NCI-H748 treated with DMSO at 0.1 percent for 48 hours (cell line): ENCODE results near the gene RGS6.

Experiments
- DNase-seq: peaks from one replicate; lab custom pipeline; 2025; lab: John Stamatoyannopoulos, UW

Gene RGS6

DNA sequence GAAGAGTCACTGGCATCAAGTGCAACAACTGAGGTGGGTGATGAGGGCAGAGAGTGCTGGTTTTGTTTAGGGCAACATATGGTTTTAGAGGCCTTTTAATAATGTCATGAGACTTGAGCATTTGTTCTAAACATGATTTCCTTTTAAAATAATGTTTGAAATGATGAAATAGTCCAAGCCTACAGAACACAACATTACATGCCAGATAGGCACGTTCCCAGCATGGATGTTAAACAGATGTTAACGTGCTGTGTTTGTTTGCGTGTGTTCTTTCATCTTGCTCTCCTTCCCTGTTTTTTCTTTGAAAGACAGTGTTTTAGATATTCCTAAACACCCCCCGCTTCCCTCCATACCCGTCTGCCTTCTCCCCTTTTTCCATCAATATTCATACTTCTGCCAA lies 82.3 kb downstream of the RGS6 start:
- DNase-seq, result no peak

DNA sequence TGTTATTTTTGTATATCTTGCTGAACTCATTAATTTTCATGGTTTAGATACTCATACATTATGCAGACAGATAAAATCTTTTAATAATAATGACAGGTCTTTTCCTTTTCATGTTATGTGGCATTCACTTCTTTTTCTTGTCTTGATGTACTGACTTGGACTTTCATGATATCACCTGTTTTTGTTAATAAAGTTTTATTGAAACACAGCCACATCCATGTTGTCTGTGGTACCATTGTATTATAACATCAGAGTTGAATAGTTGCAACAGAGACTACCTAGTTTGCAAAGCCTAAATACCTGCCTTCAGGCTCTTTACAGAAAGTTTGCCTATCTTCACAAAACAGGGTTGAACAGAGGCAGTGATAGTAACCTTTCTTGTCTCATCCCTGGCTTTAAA lies 85.1 kb downstream of the RGS6 start:
- DNase-seq, result no peak

DNA sequence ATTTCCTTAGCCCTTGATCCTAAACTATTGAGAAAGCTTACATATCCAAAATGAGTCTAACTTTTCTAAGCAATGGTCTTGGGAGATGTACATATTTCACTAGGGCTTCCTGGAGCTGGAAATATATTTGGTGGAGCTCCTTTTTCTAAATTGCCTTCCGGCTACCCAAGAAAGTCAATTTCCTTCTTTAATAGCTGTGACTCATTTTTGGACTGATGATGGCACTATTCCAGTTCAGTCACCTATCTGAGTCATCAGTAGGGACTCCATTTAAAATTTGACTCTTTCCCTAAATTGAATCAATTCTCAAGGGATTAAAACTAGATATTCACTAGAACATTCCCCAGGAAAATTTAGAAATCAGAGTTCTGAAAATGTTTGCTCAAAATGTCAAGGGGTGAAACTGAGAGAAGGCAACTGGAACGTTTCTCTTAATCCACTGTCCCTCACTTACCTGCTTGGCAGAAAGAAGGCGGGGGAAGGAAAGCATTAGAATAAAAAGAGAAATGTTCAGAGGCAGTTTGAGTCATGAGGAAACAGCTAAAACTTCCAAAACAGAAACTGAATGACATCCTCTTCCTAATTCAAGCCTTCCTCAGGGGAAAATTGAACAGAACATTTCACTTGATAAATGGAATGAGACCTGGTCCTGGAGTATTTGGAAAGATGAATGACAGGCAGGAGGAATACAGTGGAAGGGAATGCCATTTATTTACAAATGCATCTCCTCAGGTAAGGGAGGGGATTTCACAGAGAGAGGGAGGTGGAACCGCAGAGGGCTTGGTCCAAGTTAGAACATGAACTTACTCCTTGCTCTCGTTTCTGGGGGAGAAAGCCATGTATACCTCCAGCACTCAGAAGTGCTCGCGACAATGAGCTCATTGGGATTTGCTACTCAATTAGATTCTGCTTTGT lies 91.2 kb downstream of the RGS6 start:
- no peak for DNase-seq

DNA sequence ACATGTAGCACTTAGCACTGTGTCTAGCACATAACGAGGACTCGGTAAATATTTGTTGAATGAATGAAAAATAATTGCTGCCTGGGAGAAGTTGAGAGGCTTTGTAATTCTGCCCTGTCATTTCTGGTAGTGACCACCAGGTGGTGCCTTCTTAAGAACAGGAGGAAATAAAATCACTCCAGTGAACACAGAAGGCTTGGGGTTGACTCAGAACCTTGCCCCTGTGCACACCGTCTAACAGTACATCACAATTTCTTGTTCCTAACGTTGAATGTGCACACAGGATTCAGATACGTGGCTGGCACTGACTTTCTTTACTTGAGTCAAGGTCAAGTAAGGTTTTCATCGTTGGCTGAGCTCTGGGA lies 91.8 kb downstream of the RGS6 start:
- DNase-seq, result peak; percentile 76

DNA sequence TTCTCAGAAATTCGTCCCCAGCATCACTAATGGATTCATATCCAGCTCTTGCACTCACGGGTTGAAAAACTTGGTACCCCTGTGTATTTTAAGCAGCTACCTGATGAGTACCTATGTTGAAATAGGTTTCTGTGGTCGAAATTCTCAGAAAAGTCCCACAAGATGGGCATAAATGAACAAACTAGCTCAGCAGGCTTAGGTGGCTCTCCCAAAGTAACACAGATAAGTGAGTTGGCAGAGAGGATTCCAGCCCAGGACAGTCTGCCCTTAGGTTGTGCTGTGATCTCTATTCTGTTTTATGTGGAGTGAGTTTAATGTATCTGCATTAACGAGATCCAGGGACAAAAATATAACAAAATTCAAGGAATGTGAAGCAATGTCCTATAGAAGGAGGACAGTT lies 92.3 kb downstream of the RGS6 start:
- DNase-seq, result no peak

DNA sequence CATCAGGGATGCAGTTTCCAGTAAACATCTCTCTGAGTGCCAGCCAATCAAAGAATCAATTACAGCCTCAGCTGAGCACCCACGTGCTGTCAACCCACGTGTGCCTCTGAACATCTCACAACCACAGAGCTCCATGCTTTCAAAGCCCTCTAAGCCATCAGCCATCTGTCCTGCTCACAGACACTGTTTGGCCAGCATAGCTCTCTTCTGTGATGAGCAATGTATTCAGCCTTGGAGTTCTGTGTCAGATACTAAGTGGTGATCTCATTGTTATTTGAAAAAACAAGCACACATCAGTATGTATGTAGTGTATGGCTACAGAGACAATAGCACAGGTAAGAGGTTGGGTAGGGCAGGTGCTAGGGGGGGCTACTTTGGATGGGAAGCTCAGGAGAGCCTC lies 94.3 kb downstream of the RGS6 start:
- DNase-seq, result no peak

DNA sequence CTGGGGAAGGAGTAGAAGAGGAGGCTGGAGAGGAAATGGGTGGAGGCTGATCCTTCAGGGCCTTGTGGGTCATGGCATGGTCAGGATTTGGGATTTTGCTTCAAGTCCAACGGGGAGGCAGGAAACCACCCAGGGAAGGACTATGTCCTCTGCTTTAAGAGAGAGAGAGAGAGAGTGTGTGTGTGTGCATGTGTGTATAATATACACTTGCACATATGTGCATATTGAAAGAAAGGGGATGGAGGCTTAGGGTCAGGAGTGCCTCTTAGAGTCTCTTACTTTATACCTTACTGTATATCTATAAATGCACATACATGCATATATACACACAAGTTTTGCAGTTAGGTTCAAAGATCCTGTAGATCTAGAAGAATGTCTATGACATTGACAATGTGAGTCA lies 94.8 kb downstream of the RGS6 start:
- no peak for DNase-seq

DNA sequence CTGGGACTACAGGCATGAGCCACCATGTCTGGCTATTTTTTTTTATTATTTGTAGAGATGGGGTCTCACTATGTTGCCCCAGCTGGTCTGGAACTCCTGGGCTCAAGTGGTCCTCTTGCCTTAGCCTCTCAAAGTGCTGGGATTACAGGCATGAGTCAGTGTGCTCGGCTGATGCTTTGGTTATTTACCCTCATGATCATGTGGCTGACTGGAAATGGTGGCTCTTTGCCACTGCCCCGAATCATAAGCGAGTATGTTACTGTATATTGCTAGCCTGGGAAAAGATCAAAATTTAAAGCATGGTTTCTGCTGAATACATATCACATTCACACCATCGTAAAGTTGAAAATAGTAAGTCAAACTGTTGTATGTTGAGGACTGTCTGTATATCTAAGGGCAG lies 101.1 kb downstream of the RGS6 start:
- no peak for DNase-seq

DNA sequence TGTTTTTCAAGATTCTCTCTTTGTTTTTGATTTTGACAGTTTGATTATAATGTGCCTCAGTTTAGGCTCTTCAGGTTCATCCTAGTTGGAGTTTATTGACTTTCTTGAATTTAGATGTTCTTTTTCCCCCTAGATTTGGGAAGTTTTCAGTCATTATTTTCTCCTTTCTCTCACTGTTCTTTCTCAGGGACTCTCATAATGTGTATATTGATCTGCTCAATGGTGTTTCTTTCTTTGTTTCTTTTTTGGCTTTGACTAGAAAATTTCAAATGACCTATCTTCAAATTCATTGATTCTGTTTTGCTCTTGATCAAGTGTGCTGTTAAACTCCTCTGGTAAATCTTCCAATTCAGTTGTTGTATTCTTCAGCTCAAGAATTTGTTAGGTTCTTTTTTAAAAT lies 108.3 kb downstream of the RGS6 start:
- no peak for DNase-seq

DNA sequence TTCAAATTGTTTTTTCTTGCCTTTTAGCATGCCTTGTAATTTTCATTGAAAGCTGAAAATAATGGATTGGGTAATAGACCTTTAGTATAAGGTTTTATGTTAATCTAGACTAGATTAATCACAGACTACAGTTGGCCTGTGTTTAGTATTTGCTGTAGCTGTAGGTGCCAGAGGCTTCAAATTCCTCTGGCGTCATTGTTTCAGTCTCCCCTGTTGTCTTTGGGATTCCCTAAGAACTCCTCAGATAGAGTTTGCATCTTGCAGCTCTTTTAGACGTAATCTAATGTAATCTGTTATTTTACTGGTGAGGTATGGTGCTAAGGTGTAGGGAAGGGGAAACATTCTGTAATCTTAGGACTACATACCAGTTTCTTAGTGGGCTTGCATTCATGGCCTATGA lies 113.0 kb downstream of the RGS6 start:
- DNase-seq, result no peak

DNA sequence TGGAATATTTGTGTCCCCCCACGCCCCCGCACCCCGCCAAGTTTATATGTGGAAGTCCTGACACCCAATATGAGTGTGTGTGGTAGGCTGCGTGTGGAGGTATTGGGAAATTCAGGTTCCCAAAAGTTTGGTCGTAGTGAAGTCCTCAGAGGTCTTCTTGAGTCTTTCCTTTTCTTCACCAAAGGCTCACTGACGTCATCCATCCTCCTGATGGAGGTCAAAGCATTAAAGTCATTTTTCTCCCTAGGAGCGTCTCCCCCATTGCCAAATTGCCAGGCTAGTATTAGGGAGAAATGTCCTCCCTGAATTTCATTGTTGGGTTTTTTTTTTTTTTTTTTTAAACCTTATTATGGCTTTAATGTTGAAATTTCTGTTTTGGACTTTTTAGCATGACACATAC lies 113.7 kb downstream of the RGS6 start:
- no peak for DNase-seq

DNA sequence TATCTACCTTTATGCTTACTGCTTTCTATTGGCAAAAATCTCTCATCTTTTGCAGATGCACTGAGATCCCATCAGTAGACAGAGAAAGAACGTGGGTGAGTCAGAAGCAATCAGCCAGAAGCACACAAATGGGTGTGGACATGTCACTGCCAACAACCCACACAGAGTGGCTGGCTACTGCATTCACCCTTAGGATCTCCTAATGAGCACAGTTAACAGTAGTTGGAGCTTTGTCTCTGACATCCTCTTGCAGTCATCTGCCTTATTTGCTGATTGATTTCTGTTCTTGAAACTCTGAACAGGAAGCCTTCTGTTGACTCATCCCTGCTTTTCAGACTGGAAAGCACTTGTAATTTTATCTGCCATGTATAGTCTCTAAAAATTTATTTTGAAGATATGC lies 117.2 kb downstream of the RGS6 start:
- no peak for DNase-seq

DNA sequence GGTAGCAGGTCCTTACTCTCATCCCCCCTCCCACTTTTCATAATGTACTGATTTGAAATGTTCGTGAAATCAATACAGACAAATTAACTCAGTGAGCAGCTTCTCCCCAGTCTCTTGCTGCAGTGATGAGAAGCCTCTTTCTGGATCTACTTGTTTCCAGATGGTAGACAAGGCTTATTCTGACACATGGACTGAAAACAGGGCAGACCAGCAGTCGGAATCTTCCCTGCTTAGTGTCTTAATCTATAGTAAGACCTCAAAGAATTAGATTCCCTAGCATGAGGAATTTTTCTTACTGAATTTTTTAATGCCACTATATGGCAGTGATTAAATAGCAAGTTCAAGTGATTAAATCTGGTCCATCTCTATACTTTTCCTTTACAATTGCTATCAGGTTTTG lies 120.1 kb downstream of the RGS6 start:
- no peak for DNase-seq

DNA sequence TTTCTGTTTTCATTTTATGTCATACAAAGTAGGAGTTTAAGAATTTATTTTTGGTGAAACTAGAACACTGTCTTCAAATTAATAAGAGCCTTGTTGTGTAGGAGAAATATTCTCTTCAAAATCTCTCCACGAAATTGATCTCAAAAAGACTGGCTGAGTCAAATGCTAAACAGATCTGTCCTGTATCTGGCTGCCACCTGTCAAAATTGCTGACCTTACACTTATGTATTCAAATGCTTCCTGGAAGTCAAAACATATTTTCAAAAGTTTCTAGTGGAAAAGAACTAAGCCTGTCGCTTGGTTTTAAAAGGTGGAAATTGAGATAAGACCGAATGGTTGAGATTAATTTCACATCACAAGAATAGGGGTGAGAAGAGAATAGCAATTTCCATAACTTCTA lies 121.4 kb downstream of the RGS6 start:
- no peak for DNase-seq

DNA sequence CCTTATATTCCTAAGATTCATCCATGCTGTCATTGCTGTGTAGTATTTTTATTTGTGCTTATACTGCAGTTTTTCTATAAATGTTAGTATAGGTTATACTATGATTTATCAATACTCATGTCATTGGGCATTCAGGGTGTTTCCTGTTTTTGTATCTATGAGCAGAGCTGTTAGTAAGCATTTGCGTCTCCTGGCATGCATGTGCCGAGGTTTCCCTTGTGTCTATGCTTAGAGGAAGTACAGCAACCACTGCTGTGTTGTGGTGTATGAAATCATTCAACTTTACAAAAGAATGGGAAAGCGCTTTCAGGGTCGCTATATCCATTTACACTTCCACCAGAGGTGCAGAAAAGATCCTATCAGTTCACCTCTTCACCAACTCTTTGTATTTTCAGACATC lies 122.7 kb downstream of the RGS6 start:
- no peak for DNase-seq

DNA sequence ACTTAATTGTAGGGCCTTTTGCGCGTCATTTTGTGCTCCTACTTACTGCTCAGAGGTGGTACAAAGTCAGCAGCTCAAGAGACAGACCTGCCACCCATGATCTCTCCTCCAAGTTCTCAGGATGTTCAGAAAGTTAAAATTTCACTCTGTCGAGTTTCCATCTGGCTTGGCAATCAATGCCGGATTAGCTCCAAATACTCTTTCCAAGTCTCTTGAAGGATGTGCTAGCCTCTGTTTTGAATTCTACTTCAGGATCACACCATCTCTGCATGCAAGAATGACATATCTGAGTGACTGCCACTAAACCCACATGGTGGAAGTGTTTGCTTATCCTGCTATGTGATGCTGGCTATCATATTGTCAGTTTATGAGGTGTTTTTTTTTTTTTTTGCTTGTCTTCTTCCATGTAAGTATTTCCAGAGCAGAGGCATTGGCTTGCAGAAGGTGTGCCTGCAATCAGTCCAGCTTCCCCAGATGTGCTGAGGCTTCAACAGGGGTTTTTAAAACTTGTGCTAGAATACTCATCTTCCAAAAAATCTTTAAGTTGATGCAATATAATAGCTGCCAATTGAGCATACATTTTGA lies 125.6 kb downstream of the RGS6 start:
- no peak for DNase-seq

DNA sequence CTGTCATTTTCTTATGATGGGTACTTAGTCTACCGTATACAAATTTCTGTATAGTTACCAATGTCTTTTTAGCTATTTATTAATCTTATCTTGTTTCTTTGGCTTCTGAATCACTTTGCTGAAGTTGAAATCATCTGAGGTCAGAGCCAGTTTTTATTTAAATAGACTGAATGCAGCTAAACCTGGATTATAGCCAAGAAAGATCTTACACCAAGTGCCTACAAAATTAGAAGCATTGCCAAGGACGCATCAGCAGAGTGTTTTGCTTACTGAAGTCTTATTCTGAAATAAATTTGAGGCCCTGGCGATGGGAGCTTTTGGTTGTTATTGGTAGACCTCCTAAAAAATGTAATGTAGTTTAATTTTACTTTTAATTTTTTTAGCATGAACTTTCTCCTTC lies 128.2 kb downstream of the RGS6 start:
- no peak for DNase-seq

DNA sequence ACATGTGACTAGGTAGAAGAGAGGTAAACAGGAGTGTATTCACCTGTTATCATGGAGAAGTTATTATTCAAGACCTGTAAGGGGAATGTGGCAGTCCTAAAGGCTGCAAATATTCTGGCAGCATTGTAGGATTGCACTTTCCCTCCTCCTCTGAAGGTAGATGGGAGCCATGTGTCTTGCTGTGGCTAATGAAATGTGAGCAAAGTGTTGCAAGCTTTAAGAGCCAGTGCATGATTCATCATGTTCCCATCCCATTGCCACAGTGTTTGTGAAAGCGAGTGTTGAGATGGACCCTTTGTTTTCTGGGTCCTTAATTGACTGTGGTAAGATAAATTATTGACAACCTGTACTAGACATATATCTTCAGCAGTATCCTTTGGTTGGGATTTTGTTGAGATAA lies 128.7 kb downstream of the RGS6 start:
- DNase-seq, result no peak

DNA sequence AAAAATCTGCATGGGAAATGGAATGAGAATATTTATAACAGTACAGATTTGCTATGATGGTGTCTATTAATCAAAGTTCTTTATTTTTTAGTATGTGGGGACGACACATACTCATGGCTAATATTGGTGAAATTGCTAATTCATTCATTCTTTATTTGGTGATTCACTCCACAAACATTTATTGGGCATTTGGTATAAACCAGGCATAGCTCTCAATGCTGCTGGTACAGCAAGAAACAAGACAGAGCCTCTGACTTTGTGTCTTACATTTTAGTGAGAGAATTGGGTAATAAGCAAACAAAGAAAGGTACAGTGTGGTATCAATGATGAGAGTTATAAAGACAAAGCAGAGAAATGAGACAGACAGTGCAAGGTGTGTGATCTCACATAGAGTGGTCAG lies 129.5 kb downstream of the RGS6 start:
- DNase-seq, result no peak

DNA sequence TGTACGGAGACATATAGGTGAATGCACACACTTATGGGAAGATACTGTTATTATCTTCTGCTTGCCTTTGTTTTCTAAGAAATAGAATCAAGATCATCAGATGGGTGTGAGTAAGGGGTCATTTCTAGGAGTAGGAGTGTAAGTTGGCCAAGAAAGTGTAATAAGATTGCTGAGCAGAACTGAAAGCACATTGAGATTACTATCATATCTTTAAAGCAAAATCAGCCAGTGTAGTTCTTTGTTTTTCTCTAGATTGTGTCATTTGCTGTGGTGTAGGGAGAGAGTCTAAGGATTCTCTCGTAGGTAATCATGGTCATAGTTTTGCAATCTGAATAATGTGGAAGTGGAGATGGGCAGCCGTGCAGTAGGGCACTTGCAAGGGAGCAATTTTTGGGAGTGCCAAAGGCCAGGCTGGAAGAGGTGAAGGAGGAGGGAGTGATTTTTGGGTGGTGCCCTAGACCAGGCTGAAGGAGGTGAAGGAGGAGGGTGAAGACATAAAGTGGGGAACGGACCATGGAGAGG lies 131.6 kb downstream of the RGS6 start:
- no peak for DNase-seq

DNA sequence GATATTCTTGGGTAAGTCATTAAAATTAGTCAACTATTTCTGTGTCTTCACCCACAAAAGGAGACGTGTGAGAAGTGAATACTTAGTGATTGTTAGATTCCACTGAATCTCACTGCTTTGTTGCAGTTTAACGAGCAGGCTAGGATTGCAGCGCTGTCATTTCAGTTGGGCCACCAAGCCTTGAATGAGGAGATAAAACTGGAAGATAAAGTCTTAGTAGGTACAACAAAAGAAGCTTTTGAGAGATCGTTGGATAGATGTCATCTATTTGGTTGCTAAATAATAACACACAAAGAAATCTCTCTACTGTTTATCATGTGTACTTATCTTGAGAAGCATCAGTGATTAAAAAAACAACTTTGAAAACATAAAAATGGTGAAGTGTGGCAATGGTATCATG lies 132.3 kb downstream of the RGS6 start:
- no peak for DNase-seq

DNA sequence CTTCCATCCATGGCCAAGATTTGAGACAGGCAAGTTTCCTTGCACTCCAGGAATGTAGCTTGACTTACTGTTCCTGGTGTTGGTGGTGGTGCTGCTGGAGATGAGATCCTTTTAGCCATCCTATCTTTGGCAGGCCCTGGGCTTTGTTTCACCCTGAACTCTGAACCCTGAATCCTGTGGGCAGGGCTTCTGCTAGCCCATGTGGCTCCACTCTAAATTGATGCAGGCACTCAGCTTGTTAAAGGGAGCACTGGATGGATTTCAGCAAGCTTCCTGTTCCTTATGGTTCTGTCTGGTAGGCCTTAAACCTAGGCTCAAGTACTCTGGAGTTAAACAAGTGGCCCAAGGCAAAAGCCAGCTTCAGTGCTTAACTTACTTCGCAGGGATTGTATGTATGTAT lies 138.2 kb downstream of the RGS6 start:
- no peak for DNase-seq

DNA sequence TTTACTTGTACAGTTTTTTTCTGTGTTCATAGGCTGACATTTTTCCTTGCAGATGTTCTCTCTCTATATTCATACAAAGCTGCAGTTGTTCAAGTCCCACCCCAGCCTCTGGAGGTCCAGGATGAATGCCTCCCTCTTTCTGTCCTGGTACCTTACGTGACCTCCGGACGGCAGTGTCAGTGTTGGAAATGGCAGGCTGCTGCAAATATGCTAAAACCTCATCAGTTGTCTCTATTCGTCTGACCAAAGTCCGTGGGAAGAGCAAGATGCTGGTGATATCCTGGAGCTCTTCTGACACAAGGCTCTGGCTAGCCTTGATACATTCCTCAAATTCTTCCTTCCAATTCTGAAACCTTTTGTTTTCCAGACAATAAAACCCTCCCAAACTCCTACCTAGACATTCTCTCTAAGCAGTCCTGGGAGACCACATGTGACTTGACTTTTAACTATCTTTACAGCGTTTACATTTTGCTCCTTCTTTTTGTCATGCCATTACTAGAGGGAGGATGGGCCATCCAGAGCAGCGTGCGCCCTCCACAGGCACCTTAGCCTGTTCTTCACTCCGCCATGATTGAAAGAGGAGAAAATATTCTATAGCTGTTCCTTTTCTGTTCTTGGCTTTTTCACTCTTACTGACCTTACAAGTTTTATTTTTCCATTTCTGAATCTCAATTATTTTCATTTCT lies 143.6 kb downstream of the RGS6 start:
- DNase-seq, result no peak
